HUES6 (cell line): ENCODE results near the gene LCE5A.
"Not testable (repeated sequence)": the region's sequence is repeated elsewhere in the genome, so short reads cannot be mapped to it uniquely, and the experiment has no call there.

Experiments used
- H3K27ac ChIP-seq: 2 replicates; pipeline ENCODE4 v1.7.0; 2013; ENCODE audit warnings: low read depth, mild to moderate bottlenecking, low read length, inconsistent platforms
- H3K27me3 ChIP-seq: 2 replicates; pipeline ENCODE4 v1.6.1; 2013; ENCODE audit warnings: low read length; ENCODE audit not compliant: control insufficient read depth, insufficient read depth
- H3K36me3 ChIP-seq: 2 replicates; pipeline ENCODE4 v1.6.1; 2013; ENCODE audit warnings: low read length; ENCODE audit not compliant: control insufficient read depth, insufficient read depth
- H3K4me1 ChIP-seq: 2 replicates; pipeline ENCODE4 v1.6.1; 2013; ENCODE audit warnings: low read length; ENCODE audit not compliant: control insufficient read depth, insufficient read depth
- H3K4me3 ChIP-seq: 2 replicates; pipeline ENCODE4 v1.5.1; 2013; ENCODE audit warnings: low read depth, low read length
- H3K9ac ChIP-seq: one replicate; pipeline ENCODE4 v1.6.1; 2013; ENCODE audit warnings: mild to moderate bottlenecking, low read length
- H3K9me3 ChIP-seq: 2 replicates; pipeline ENCODE4 v1.6.1; 2013; ENCODE audit warnings: low read depth, low read length; ENCODE audit not compliant: control insufficient read depth, insufficient read depth

The LCE5A gene

DNA sequence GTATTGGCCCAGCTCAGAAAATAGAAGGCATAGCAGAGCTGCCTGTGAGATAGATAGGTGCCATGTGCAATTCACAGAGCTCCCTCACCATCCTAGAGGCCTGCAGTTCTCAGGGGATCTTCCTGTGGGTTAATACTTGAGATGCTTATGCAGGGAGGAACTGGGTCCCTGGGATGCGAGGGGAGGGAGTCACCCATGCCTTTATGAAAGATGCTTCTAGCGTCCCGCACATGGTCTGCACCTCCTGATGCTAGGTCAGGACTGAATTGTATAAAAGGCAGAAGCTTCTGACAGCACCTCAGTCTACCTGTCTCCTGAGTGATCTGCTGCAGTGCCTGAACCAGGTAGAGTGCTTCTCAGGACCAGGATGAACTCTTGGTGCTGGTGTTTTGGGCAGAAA, at the start of gene LCE5A:
LCE5A (plus strand) TSS at position 301 of the 400 bp plus-strand sequence. CDS start 732 bp downstream, outside the sequence.
- Histone ChIP-seq H3K27me3 (peaks cover 68% of the 10 kb centered on the region), H3K9me3 (peaks cover 20% of the 10 kb centered on the region; the same call in 1 of the 2 replicates), H3K4me1 (no peaks in the 10 kb centered on the region), H3K4me3 (no peak within 1 kb of the TSS), H3K36me3 (no peaks in the 10 kb centered on the region), H3K9ac (no peak within 1 kb of the TSS), H3K27ac (no peak within 1 kb of the TSS)

DNA sequence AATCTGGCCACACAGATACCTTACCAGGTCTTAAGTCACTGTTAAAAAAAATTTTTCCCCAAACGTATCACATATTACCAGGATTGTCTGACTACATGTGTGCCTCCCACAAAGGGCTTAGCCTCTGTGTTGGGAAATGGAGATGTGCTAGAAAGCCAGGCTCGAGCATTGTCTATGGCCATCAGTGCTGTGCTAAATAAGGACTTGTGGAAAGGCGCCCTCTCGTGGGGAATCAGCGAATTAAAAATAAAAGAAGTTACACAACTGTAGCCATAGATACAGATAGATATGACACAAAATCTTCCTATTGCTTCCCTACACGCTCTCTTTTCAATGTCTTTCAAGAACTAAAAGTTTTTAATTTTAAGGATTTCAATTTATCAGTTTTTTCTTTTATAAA, 49.1 kb upstream of the LCE5A start:
- no peak overlapping the region for H3K27ac ChIP-seq
- H3K9me3 ChIP-seq: peaks cover 12% of the 10 kb centered on the region
- H3K27me3 ChIP-seq: no peaks in the 10 kb centered on the region; the same call in 1 of the 2 replicates
- H3K36me3 ChIP-seq: no peaks in the 10 kb centered on the region
- H3K4me3 ChIP-seq: no peak overlapping the region
- no peak overlapping the region for H3K9ac ChIP-seq
- H3K4me1 ChIP-seq: no peaks in the 10 kb centered on the region

GRCh38 chr1:152462636-152463035, 48.0 kb upstream of the LCE5A start:
- no peaks in the 10 kb centered on the region; the same call in 1 of the 2 replicates for H3K27me3 ChIP-seq
- H3K9me3 ChIP-seq: peaks cover 6% of the 10 kb centered on the region
- no peaks in the 10 kb centered on the region for H3K36me3 ChIP-seq
- no peak overlapping the region for H3K9ac ChIP-seq
- H3K27ac ChIP-seq: no peak overlapping the region
- no peak overlapping the region for H3K4me3 ChIP-seq
- no peaks in the 10 kb centered on the region for H3K4me1 ChIP-seq

DNA sequence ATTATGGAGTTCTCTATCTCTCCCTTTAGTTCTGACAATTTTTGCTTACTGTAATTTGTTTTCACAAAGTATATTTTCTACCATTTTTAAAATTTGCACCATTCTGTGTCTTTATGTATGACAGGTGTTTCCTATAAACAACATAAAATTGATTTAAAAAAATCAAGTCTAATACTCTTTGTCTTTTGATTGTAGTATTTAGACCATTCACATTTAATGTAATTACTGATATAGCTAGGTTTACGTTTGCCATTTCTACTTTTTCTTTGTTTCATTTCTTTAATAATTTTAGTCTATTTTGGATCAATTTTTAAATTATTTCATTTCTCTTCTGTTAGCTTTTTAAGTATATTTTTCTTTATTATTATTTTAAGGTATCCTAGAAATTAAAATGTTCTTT, 44.4 kb upstream of the LCE5A start:
- Histone ChIP-seq H3K27me3 (no peaks in the 10 kb centered on the region), H3K27ac (no peak overlapping the region), H3K4me3 (no peak overlapping the region), H3K9me3 (peaks cover 19% of the 10 kb centered on the region), H3K36me3 (no peaks in the 10 kb centered on the region), H3K4me1 (no peaks in the 10 kb centered on the region), H3K9ac (no peak overlapping the region)

GRCh38 chr1:152473887-152474537, 36.6 kb upstream of the LCE5A start:
- Histone ChIP-seq H3K27ac (no peak overlapping the region), H3K36me3 (no peaks in the 10 kb centered on the region), H3K4me1 (no peaks in the 10 kb centered on the region), H3K4me3 (no peak overlapping the region), H3K9ac (no peak overlapping the region), H3K9me3 (peaks cover 67% of the 10 kb centered on the region), H3K27me3 (no peaks in the 10 kb centered on the region)

- H3K9ac ChIP-seq: no peak overlapping the region
- H3K36me3 ChIP-seq: no peaks in the 10 kb centered on the region
- peaks cover 57% of the 10 kb centered on the region for H3K9me3 ChIP-seq
- H3K4me3 ChIP-seq: no peak overlapping the region
- H3K4me1 ChIP-seq: no peaks in the 10 kb centered on the region
- no peaks in the 10 kb centered on the region for H3K27me3 ChIP-seq
- H3K27ac ChIP-seq: no peak overlapping the region
These were observed 30.6 kb upstream of the LCE5A start for GRCh38 chr1:152479792-152480595.

DNA sequence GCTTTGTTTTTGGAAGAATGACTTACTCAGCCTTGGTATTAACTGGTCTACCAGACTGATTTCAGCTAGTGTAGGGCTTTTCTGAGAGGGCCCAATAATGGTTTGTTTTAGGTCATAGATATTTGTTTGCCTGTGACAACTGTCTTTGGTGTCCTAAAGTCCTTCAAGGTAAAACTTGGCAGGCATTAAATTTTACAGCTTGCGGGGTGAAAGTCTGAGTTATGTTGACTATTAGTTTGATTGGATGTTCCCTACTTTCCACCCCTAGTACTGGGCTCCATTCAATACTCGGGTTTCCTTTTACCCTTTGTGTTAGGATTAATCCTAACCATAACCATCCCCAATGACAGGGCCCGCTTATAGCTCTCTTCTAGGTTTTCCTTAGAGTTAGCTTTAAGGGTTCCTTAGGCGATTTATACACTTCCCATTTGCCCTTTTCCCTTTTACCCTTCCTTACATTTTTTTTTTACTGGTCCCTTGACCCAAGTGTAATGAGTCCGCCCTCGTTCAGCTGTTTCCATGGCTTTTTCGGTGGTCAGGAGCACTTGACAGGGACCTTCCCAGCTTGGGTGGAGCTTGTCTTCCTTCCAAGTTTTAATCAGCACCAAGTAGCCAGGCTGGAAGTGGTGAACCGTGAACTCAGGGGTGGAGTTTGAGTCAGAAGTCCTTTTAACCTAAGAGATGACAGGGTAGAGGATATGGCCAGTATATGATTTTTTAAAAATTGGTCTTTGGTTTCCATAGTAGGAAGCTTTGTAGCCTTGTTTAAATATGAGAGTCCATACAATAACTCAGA, 28.5 kb upstream of the LCE5A start:
- H3K4me1 ChIP-seq: no peaks in the 10 kb centered on the region
- H3K27me3 ChIP-seq: no peaks in the 10 kb centered on the region
- H3K9me3 ChIP-seq: peaks cover 45% of the 10 kb centered on the region
- no peak overlapping the region for H3K4me3 ChIP-seq
- H3K9ac ChIP-seq: no peak overlapping the region
- H3K36me3 ChIP-seq: no peaks in the 10 kb centered on the region
- no peak overlapping the region for H3K27ac ChIP-seq

DNA sequence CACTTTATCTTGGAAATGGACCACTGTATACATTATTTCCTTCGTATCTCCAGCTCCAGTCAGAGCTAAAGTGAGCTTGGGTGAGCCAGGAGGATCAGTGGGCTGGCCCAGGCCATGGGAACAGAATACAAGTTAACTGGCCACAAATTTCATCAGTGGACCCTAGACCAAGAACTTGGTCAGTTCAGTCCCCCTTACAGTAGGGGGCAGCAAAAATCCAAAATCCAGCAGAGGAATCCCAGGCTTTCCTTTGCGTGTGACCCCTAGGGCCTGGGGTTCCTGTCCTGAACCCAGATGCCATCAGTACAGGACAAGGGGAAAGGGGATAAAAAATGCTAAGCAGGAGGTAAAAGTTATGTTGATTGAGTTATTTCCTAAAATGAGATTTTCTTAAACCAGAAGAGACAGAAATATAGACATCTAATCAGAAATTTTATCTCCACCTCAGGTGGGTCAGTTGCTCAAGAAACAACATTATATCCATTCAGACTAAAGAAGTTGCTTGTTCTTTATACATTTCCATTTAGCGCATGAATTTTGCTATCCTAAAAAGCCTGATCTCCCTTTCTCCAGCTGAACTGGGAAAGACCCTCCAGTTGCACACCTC, 24.1 kb upstream of the LCE5A start:
- Histone ChIP-seq H3K4me3 (no peak overlapping the region), H3K9me3 (peaks cover 7% of the 10 kb centered on the region; the same call in 1 of the 2 replicates), H3K36me3 (no peaks in the 10 kb centered on the region), H3K4me1 (no peaks in the 10 kb centered on the region), H3K9ac (no peak overlapping the region), H3K27ac (no peak overlapping the region), H3K27me3 (no peaks in the 10 kb centered on the region)

DNA sequence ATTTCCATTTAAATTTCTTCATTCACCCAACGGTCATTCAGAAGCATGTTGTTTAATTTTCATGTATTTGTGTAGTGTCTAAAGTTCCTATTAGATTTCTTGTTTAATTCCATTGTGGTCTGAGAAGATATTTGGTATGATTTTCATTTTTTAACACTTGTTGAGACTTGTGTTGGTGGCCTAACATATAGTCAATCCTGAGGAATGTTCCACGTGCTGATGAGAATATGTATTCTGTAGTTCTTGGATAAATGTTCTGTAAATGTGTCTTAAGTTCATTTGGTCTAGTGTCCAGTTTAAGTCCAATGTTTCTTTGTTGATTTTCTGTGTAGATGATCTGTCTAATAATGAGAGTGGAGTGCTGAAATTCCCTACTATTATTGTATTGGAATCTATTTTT, 22.7 kb upstream of the LCE5A start:
- Histone ChIP-seq H3K27ac (no peak overlapping the region), H3K4me3 (no peak overlapping the region), H3K27me3 (no peaks in the 10 kb centered on the region), H3K4me1 (no peaks in the 10 kb centered on the region), H3K36me3 (no peaks in the 10 kb centered on the region), H3K9ac (no peak overlapping the region), H3K9me3 (peaks cover 7% of the 10 kb centered on the region; the same call in 1 of the 2 replicates)

GRCh38 chr1:152491537-152491936, 19.1 kb upstream of the LCE5A start:
- not testable (repeated sequence) for H3K27me3 ChIP-seq, H3K9ac ChIP-seq, H3K27ac ChIP-seq, H3K4me1 ChIP-seq, H3K4me3 ChIP-seq, H3K9me3 ChIP-seq, H3K36me3 ChIP-seq
